GM12801 (cell line): Measurements from ENCODE around the gene CLEC2B.

Source experiments
- CTCF ChIP-seq: IDR thresholded peaks from one replicate; pipeline ENCODE4 v1.5.1; 2011; ENCODE audit warnings: control low read depth; ENCODE audit not compliant: insufficient read length; ENCODE audit errors: extremely low read depth

Gene CLEC2B

DNA sequence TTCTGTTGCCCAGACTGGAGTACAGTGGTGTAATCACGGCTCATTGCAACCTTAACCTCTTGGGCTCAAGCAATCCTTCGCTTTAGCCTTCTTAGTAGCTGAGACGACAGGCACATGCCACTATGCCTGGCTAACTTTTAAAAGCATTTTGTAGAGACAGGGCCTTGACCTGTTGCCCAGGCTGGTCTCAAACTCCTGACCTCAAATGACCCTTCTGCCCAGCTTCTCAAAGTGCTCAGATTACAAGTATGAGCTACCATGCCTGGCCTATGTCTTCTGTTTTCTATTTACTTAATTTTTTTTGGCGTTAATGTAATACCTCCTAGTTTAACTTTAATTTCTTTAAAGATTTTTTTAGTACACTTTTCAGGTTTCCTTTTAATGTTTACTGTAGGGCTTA lies 62.4 kb downstream of the CLEC2B start:
- no peak for TF ChIP-seq CTCF

DNA sequence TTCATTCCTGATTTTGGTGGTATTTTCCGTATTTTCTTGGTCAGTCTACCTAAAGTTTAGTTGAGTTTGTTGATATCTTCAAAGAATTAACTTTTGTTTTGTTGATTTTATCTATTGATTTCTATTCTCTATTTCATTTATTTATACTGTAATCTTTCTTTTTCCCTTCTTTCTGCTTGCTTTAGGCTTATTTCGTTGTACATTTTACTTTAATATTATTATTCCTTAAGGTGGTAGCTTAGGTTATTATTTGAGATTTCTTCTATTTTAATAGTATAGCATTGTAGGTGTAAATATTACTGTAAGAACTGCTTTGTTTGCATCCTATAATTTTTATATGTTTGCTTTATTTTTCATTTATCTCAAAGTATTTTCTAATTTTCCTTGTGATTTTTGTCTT lies 63.3 kb downstream of the CLEC2B start:
- TF ChIP-seq CTCF = no peak
